Measurements from ENCODE around the gene USH1C. TPM values are rescaled to one million over a fixed set of nuclear protein-coding genes. Genes with fewer than 3 reads are reported as not detected.

Gene USH1C
- total and polyA plus RNA-seq, 4 donors: 0.09 to 1.3 (median 0.75) TPM

DNA sequence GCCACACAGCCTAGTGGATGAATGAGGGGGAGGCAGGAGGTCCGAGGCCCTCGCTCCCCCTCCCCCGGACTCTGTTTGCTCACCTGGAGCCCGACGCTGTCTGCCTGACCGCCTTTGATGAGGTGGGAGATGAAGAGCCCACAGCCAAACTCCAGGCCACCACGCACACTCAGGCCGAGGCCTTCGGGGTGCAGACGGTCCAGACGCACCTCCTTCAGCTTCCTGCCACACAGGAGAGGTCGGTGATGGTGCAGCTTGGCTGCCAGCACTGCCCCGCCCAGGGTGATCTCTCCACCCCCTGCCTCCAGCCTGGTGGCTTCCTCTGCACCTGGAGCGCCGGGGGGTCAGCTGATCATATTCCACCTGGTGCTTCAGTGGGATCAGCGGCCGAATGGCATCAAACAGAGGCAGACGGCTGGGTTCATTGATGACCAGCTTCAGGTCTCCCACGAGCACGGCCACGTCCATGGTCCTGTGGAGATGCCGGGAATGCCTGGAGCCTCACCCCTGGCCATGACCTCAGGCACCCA, 13.1 kb downstream of the USH1C start:
- Histone ChIP-seq H3K4me1 (ENCODE audit: control insufficient read depth in 4 of 4, insufficient read depth in 4 of 4, low read length in 3 of 4) (no peaks in the 10 kb centered on the region), H3K36me3 (ENCODE audit: control insufficient read depth in 4 of 4, insufficient read depth in 3 of 4, low read depth in 1 of 4, low read length in 3 of 4) (no peaks in the 10 kb centered on the region), H3K9ac (ENCODE audit: low read depth in 1 of 2, low read length in 2 of 2) (no peak overlapping the region), H3K27ac (ENCODE audit: low read depth in 1 of 2, low read length in 2 of 2) (no peak overlapping the region), H3K9me3 (ENCODE audit: control insufficient read depth in 4 of 4, low read length in 3 of 4) (no peaks in the 10 kb centered on the region), H3K27me3 (ENCODE audit: control insufficient read depth in 4 of 4, insufficient read depth in 4 of 4, low read length in 3 of 4) (no peaks in the 10 kb centered on the region), H3K4me3 (ENCODE audit: low read depth in 1 of 3, low read length in 3 of 3) (no peak overlapping the region)
- TF ChIP-seq GABPA (IDR thresholded peaks at IDR 0.05 in 1 of 2, conservative IDR thresholded peaks at IDR 0.05 in 1 of 2): no peak
- TF ChIP-seq, protein P1, sequence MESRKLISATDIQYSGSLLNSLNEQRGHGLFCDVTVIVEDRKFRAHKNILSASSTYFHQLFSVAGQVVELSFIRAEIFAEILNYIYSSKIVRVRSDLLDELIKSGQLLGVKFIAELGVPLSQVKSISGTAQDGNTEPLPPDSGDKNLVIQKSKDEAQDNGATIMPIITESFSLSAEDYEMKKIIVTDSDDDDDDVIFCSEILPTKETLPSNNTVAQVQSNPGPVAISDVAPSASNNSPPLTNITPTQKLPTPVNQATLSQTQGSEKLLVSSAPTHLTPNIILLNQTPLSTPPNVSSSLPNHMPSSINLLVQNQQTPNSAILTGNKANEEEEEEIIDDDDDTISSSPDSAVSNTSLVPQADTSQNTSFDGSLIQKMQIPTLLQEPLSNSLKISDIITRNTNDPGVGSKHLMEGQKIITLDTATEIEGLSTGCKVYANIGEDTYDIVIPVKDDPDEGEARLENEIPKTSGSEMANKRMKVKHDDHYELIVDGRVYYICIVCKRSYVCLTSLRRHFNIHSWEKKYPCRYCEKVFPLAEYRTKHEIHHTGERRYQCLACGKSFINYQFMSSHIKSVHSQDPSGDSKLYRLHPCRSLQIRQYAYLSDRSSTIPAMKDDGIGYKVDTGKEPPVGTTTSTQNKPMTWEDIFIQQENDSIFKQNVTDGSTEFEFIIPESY (IDR thresholded peaks at IDR 0.05): no peak
- TF ChIP-seq, protein P2, sequence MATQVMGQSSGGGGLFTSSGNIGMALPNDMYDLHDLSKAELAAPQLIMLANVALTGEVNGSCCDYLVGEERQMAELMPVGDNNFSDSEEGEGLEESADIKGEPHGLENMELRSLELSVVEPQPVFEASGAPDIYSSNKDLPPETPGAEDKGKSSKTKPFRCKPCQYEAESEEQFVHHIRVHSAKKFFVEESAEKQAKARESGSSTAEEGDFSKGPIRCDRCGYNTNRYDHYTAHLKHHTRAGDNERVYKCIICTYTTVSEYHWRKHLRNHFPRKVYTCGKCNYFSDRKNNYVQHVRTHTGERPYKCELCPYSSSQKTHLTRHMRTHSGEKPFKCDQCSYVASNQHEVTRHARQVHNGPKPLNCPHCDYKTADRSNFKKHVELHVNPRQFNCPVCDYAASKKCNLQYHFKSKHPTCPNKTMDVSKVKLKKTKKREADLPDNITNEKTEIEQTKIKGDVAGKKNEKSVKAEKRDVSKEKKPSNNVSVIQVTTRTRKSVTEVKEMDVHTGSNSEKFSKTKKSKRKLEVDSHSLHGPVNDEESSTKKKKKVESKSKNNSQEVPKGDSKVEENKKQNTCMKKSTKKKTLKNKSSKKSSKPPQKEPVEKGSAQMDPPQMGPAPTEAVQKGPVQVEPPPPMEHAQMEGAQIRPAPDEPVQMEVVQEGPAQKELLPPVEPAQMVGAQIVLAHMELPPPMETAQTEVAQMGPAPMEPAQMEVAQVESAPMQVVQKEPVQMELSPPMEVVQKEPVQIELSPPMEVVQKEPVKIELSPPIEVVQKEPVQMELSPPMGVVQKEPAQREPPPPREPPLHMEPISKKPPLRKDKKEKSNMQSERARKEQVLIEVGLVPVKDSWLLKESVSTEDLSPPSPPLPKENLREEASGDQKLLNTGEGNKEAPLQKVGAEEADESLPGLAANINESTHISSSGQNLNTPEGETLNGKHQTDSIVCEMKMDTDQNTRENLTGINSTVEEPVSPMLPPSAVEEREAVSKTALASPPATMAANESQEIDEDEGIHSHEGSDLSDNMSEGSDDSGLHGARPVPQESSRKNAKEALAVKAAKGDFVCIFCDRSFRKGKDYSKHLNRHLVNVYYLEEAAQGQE (IDR thresholded peaks at IDR 0.05): no peak
- TF ChIP-seq EGR1 (IDR thresholded peaks at IDR 0.05; ENCODE audit: low read depth in 2 of 2): no peak
- TF ChIP-seq FOXA2 (IDR thresholded peaks at IDR 0.05): no peak
- TF ChIP-seq RAD21 (IDR thresholded peaks at IDR 0.05): no peak
- no peak for TF ChIP-seq RXRA (IDR thresholded peaks at IDR 0.05)
- no peak for TF ChIP-seq HNF4G (IDR thresholded peaks at IDR 0.05)
- no peak for DNase-seq (ENCODE audit: low spot score)
- WGBS: 78% methylated on average over 22 of the region's 22 CpGs

DNA sequence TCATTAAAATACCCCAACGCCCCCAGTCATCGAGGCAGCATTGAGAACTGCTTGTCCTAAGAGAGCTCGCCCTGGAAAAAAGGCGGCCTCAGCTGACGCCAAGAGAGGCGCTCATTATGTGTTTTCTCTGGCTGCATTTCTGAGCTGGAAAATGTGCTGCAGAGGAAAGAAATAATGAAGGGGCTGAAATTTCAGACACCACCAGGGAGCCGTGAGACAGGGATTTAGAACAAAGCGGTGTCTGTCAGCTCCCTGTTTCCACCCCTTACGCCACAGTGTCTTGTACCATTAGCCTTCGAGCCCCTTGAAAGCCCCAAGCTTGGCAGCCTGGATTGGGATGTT, 14.4 kb downstream of the USH1C start:
- H3K27ac ChIP-seq (ENCODE audit: low read depth in 1 of 2, low read length in 2 of 2): no peak overlapping the region
- H3K4me1 ChIP-seq (ENCODE audit: control insufficient read depth in 4 of 4, insufficient read depth in 4 of 4, low read length in 3 of 4): no peaks in the 10 kb centered on the region
- no peak for TF ChIP-seq HNF4A (conservative IDR thresholded peaks at IDR 0.05)
- no peak for TF ChIP-seq RAD21 (IDR thresholded peaks at IDR 0.05)
- TF ChIP-seq RXRA (IDR thresholded peaks at IDR 0.05): no peak
- TF ChIP-seq, protein P1 (IDR thresholded peaks at IDR 0.05): no peak
- no peak for TF ChIP-seq TAF1 (conservative IDR thresholded peaks at IDR 0.05)
- TF ChIP-seq HNF4G (IDR thresholded peaks at IDR 0.05): no peak
- no peak for TF ChIP-seq JUND (IDR thresholded peaks at IDR 0.05)
- no peak for TF ChIP-seq FOXA2 (IDR thresholded peaks at IDR 0.05)
- TF ChIP-seq SP1 (IDR thresholded peaks at IDR 0.05): no peak
- TF ChIP-seq, protein P3, sequence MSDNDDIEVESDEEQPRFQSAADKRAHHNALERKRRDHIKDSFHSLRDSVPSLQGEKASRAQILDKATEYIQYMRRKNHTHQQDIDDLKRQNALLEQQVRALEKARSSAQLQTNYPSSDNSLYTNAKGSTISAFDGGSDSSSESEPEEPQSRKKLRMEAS (IDR thresholded peaks at IDR 0.05): no peak
- no peak for TF ChIP-seq GABPA (IDR thresholded peaks at IDR 0.05 in 1 of 2, conservative IDR thresholded peaks at IDR 0.05 in 1 of 2)
- TF ChIP-seq YY1 (IDR thresholded peaks at IDR 0.05): no peak
- TF ChIP-seq, protein P2 (IDR thresholded peaks at IDR 0.05): no peak
- TF ChIP-seq, protein P4, sequence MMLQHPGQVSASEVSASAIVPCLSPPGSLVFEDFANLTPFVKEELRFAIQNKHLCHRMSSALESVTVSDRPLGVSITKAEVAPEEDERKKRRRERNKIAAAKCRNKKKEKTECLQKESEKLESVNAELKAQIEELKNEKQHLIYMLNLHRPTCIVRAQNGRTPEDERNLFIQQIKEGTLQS (IDR thresholded peaks at IDR 0.05): no peak
- TF ChIP-seq, protein P5, sequence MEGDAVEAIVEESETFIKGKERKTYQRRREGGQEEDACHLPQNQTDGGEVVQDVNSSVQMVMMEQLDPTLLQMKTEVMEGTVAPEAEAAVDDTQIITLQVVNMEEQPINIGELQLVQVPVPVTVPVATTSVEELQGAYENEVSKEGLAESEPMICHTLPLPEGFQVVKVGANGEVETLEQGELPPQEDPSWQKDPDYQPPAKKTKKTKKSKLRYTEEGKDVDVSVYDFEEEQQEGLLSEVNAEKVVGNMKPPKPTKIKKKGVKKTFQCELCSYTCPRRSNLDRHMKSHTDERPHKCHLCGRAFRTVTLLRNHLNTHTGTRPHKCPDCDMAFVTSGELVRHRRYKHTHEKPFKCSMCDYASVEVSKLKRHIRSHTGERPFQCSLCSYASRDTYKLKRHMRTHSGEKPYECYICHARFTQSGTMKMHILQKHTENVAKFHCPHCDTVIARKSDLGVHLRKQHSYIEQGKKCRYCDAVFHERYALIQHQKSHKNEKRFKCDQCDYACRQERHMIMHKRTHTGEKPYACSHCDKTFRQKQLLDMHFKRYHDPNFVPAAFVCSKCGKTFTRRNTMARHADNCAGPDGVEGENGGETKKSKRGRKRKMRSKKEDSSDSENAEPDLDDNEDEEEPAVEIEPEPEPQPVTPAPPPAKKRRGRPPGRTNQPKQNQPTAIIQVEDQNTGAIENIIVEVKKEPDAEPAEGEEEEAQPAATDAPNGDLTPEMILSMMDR (IDR thresholded peaks at IDR 0.05; ENCODE audit: low read depth, low read length, missing input control): no peak
- no peak for TF ChIP-seq EGR1 (IDR thresholded peaks at IDR 0.05; ENCODE audit: low read depth in 2 of 2)
- no peak for TF ChIP-seq NR2F2 (IDR thresholded peaks at IDR 0.05)
- no peak for TF ChIP-seq FOXA1 (IDR thresholded peaks at IDR 0.05)
- H3K9ac ChIP-seq (ENCODE audit: low read depth in 1 of 2, low read length in 2 of 2): no peak overlapping the region
- no peak for DNase-seq (ENCODE audit: low spot score)
- no peak overlapping the region for H3K4me3 ChIP-seq (ENCODE audit: low read depth in 1 of 3, low read length in 3 of 3)
- no peaks in the 10 kb centered on the region for H3K36me3 ChIP-seq (ENCODE audit: control insufficient read depth in 4 of 4, insufficient read depth in 3 of 4, low read depth in 1 of 4, low read length in 3 of 4)
- H3K27me3 ChIP-seq (ENCODE audit: control insufficient read depth in 4 of 4, insufficient read depth in 4 of 4, low read length in 3 of 4): no peaks in the 10 kb centered on the region
- H3K9me3 ChIP-seq (ENCODE audit: control insufficient read depth in 4 of 4, low read length in 3 of 4): no peaks in the 10 kb centered on the region
- 75% methylated on average over 10 of the region's 10 CpGs for WGBS
